T-helper 2 cell treated with Interferon-gamma antibody and Interleukin-4, amounts not matched to agents 100 ng/mL and 5 ng/mL, for 36 hours (primary cell): ENCODE measurements around the gene MMD. TPM values are rescaled to one million over a fixed set of nuclear protein-coding genes. Genes with fewer than 3 reads are reported as not detected.

Source experiments
- intact Hi-C: fragments of 100-400 bp; cut with micrococcal nuclease; formaldehyde crosslinking; loops from one replicate; pipeline ENCODE4 v1.15.1; 2023
- total RNA-seq: library from RNA; stranded (reverse); gene quantifications from 2 replicates; pipeline ENCODE4 v1.2.3, GENCODE V29; 2022

Gene MMD
- total RNA-seq, 1 donor from 2014 or later: 31.9 TPM

- intact Hi-C loops: no loop called here
Measured at GRCh38 chr17:55354010-55354409, 67.6 kb downstream of the MMD start.

DNA sequence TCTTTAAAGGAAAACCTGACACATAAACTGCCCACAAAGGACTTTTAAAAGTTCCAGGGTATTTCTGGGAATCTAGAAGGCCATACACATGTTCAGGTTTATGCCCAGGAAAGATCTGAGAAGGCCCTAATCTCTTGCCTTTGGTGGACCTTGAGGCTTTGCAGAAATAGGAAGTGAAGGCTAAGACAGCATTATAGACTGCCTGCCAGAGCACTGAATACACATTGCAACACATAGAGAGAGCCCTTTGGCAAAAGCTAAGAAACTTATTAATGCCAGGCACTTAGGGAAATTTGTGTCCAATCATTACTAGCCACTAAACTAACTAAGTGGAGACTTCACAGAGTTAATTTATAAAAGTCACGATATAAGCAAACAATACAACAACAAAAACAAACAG, 70.4 kb downstream of the MMD start:
- intact Hi-C loops: no loop called here

DNA sequence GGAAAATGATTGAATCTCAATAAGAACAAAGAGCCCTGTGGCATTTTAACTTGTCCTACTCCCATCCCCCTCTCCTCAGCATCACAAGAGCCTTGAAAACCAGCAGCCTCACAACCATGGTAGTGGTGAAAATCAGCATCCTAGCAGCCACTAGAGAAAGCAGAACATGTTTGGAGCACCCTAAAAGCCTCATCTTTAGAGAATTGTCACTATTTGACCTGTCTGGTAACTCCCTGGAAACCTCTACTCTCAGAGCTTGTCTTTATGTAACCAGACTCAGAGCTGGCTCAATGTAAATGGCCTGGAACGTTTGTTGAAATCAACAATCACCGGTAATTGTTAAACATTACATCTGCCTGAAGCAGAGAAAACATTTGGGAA, 70.8 kb downstream of the MMD start:
- intact Hi-C loops: no loop called here

DNA sequence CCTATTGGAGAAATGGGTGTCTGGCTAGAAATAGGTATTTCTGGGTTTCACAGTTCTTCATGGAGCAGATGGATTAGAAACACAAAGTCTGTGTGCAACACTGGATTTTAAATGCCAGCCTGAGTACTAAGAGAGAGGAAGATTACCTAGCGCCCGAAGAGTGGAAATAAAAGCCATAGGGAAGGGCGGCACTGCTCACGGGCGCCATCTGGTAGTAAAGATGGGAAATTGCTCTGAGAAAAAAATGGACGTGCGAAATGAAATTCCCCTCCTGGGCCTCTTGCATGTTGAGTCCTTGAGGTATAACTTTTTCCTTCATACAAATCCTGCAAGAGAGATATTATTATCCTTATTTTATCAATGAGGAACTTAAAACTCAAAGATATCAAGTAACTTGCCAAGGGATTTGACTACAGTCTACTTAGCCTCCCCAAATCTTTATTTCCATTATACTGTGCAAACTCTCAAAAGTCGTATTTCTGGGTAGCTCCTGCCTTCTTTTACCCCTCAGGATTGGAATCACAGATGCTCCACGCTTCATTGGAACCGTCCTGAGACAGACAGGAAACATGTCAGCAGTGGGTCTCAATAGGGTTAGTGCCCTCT, 72.8 kb downstream of the MMD start:
- intact Hi-C loops: loop anchor here (2.0 to 5.0 kb wide), 3 partner anchors 47 to 356 kb away; no protein-coding TSS in a partner anchor

DNA sequence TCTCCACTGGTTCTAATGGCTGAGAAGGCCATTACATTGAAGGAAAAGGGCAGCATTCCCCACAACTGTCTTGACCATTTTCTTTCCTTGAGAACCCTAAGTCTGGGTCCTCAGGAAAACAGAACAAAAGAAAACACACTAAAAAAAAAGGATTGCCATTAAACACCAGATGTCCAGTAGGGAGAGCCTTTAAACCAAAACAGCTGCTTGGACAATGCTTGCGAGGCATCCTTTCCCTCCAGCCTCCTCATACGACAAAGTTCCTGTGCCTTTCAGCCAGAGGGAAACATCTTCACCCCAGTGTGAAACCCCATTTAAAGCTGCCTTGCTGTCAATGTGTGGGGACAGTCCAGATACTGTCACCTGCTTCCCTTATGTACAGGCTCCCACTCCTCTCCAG, 74.3 kb downstream of the MMD start:
- intact Hi-C loops: loop anchor here (5.0 kb wide), 1 partner anchor 45 kb away; no protein-coding TSS in a partner anchor

GRCh38 chr17:55346658-55347057, 75.0 kb downstream of the MMD start:
- intact Hi-C loops: loop anchor here (5.0 kb wide), 1 partner anchor 44 kb away; no protein-coding TSS in a partner anchor

GRCh38 chr17:55345132-55345531, 76.5 kb downstream of the MMD start:
- intact Hi-C loops: loop anchor here (2.0 to 5.0 kb wide), 2 partner anchors 43 to 376 kb away; partner anchors contain the start of genes COX11 and STXBP4

DNA sequence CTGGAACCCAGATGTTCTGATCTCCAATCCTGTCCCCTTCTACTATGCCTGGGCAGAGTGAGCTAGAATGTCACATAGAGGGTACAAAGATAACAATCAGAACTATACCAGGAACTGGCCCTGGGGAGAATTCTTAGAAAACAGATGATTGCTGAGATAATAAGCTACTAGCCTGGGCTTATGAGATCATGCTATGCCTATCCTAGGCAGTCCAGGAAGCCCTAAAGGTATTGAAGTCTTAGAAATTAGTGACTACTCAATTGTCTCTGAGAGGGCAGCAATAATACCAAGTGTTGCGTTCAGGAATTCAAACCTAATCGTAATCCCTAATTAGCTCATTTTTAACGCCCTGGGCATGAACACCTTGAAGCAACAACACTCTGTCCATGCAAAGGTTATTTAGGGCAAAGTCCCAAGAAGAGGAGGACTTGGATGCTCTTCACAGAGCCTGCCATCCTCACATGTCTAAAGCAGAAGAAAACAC, 77.1 kb downstream of the MMD start:
- intact Hi-C loops: loop anchor here (1.0 to 2.0 kb wide), 5 partner anchors 29 to 376 kb away; partner anchors contain the start of genes COX11, HLF and STXBP4

- intact Hi-C loops: loop anchor here (1.0 to 2.0 kb wide), 5 partner anchors 29 to 375 kb away; partner anchors contain the start of genes COX11, HLF and STXBP4
Measured at GRCh38 chr17:55343900-55344513, 77.6 kb downstream of the MMD start.

DNA sequence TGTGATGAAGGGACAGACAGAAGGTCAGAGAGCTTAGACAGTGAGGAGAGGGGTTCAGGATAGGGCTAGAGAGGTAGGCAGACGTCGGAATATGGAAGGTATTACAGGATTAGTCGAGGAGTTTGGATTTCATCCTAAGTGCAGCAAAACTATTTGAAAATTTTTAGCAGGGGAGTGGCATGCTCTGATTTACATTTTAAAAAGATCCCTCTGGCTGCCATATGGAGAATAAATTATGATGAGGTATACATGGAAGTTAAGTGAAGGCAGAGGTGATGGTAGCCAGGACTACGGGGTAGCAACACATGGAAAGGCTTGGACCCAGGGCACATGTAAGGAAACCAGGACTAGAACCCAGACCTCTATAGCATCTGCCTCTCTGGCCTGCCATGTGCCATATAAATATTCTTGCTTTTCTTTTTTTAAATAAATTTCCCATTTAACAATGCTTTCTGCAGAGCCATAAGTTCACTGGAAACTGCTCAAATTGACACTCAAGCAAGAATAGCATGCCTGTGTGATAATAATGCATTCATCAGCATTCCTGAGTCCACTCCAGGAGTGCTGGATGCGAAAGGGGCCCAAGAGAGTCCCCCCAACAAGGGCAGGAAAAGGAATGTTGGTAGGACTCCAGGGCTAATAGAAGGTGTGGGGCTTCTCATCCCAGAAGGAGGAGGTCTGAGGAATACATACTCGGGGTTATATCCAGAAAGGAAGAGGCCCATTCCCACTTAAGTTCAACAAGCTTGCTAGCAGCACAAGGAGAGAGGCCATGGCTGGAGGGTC, 78.6 kb downstream of the MMD start:
- intact Hi-C loops: no loop called here

Other genes with a start within 250 kb of the MMD start
- gene HLF, start 156.9 kb downstream of the MMD start, total RNA-seq: 0.91 and 1.5 TPM in 2 replicates
- gene SMIM36, start 89.6 kb upstream of the MMD start, total RNA-seq: not detected in 2 replicates